ENCODE data around the gene SPTBN2.

Gene SPTBN2

GRCh38 chr11:66701432-66702240, 27.4 kb downstream of the SPTBN2 start:
- peaks cover 5% of the 10 kb centered on the region for H3K27me3 Mint-ChIP-seq
- no peaks in the 10 kb centered on the region for H3K4me1 Mint-ChIP-seq (ENCODE audit: low read depth)
- H3K36me3 Mint-ChIP-seq (ENCODE audit: low read depth): no peaks in the 10 kb centered on the region
- intact Hi-C loops (cut with micrococcal nuclease): no loop called here
- H3K4me3 Mint-ChIP-seq: no peak overlapping the region
- no peaks in the 10 kb centered on the region for H3K9me3 Mint-ChIP-seq
- H3K27ac Mint-ChIP-seq: no peak overlapping the region

- intact Hi-C loops (cut with micrococcal nuclease): no loop called here
Observed at GRCh38 chr11:66700742-66701141, 28.3 kb downstream of the SPTBN2 start.

DNA sequence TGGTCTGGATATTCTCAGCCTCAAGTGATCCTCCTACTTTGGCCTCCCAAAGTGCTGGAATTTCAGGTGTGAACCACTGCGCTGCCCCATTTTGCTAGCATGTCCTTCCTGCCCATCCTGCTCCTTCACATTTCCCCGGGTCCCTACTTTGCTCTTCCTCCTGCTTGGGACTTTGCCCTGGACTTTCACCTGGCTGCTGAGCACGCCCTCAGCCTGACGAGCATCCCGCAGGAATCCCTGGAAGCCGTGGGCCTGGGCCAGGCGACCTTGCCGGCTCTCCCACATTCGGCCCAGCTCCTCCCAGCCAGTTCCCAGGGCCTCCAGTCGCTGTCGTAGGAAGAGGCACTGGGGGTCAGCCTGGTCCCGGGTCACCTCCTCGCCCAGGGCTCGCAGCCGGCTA, 28.7 kb downstream of the SPTBN2 start:
- no peaks in the 10 kb centered on the region for H3K36me3 Mint-ChIP-seq (ENCODE audit: low read depth)
- peaks cover 5% of the 10 kb centered on the region for H3K27me3 Mint-ChIP-seq
- intact Hi-C loops (cut with micrococcal nuclease): no loop called here
- no peaks in the 10 kb centered on the region for H3K4me1 Mint-ChIP-seq (ENCODE audit: low read depth)
- no peak overlapping the region for H3K27ac Mint-ChIP-seq
- H3K9me3 Mint-ChIP-seq: no peaks in the 10 kb centered on the region
- no peak overlapping the region for H3K4me3 Mint-ChIP-seq

More at GRCh38 chr11:66700742-66701141, 28.3 kb downstream of the SPTBN2 start:
- no peak overlapping the region for H3K4me3 Mint-ChIP-seq
- H3K27ac Mint-ChIP-seq: no peak overlapping the region
- H3K4me1 Mint-ChIP-seq (ENCODE audit: low read depth): no peaks in the 10 kb centered on the region
- H3K27me3 Mint-ChIP-seq: peaks cover 5% of the 10 kb centered on the region
- H3K9me3 Mint-ChIP-seq: no peaks in the 10 kb centered on the region
- H3K36me3 Mint-ChIP-seq (ENCODE audit: low read depth): no peaks in the 10 kb centered on the region

GRCh38 chr11:66698491-66698890, 30.5 kb downstream of the SPTBN2 start:
- Mint-ChIP-seq H3K4me1 (ENCODE audit: low read depth) (no peaks in the 10 kb centered on the region), H3K36me3 (ENCODE audit: low read depth) (no peaks in the 10 kb centered on the region), H3K4me3 (no peak overlapping the region), H3K27me3 (peaks cover 5% of the 10 kb centered on the region), H3K27ac (no peak overlapping the region), H3K9me3 (no peaks in the 10 kb centered on the region)
- intact Hi-C loops (cut with micrococcal nuclease): loop anchor here (10.0 kb wide), 1 partner anchor 276 kb away; the partner anchor contains the start of gene C11orf86

GRCh38 chr11:66697988-66698387, 31.0 kb downstream of the SPTBN2 start:
- Mint-ChIP-seq H3K4me3 (no peak overlapping the region), H3K27ac (no peak overlapping the region), H3K27me3 (peaks cover 5% of the 10 kb centered on the region), H3K9me3 (no peaks in the 10 kb centered on the region), H3K36me3 (ENCODE audit: low read depth) (no peaks in the 10 kb centered on the region), H3K4me1 (ENCODE audit: low read depth) (no peaks in the 10 kb centered on the region)
- intact Hi-C loops (cut with micrococcal nuclease): loop anchor here (10.0 kb wide), 1 partner anchor 277 kb away; the partner anchor contains the start of gene C11orf86

DNA sequence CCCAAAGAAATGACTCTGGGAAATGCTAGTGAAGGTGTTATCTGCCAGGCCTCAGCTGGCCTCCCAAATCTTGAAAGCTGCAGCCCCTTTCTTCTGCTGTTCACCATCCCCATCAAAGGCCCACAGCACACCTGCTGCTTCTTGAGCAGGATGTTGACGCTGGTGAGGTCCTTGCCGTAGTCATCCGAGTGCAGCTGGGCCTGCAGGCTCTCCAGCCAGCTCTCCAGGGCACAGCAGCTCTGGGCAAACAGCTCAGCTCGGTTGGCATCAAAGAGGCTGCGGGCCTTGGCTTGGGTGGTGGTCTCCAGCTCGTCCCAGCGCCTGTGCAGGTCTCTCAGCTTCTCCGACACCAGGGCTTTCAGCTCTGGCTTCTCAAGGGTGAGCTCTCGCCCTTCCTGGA, 32.9 kb downstream of the SPTBN2 start:
- no peaks in the 10 kb centered on the region for H3K4me1 Mint-ChIP-seq (ENCODE audit: low read depth)
- H3K36me3 Mint-ChIP-seq (ENCODE audit: low read depth): no peaks in the 10 kb centered on the region
- H3K4me3 Mint-ChIP-seq: no peak overlapping the region
- no peaks in the 10 kb centered on the region for H3K9me3 Mint-ChIP-seq
- no peak overlapping the region for H3K27ac Mint-ChIP-seq
- peaks cover 5% of the 10 kb centered on the region for H3K27me3 Mint-ChIP-seq
- intact Hi-C loops (cut with micrococcal nuclease): loop anchor here (10.0 kb wide), 1 partner anchor 279 kb away; the partner anchor contains the start of gene C11orf86

DNA sequence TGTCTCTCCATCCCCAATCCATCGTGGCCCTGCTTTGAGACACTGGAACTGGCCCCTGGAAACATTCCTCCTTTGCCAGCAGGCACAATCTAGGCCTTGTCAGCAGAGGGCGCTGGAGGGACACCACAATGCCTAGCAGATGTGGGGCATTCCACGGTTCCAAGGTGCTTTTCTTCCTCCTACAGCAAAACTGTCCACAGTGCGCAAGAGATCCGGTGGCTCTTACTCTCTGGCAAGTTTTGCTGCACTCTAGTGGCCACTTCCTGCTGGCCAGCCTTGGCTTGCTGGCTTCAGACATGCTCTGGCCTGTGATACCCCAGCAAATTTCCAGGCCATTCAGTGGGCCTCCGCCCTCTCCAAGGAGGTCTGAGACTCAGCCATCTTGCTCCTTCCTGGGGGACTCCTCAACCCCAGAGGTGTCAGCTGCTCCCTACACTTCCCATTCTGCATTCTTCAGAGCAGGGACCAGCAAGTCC, 34.2 kb downstream of the SPTBN2 start:
- H3K9me3 Mint-ChIP-seq: no peaks in the 10 kb centered on the region

GRCh38 chr11:66694056-66694410, 35.0 kb downstream of the SPTBN2 start:
- Mint-ChIP-seq H3K4me1 (ENCODE audit: low read depth) (no peaks in the 10 kb centered on the region), H3K36me3 (ENCODE audit: low read depth) (no peaks in the 10 kb centered on the region), H3K27ac (no peak overlapping the region), H3K9me3 (no peaks in the 10 kb centered on the region), H3K4me3 (no peak overlapping the region), H3K27me3 (no peaks in the 10 kb centered on the region)
- intact Hi-C loops (cut with micrococcal nuclease): loop anchor here (1.0 to 10.0 kb wide), 3 partner anchors 140 to 281 kb away; partner anchors contain the start of gene C11orf86

More for the DNA sequence above, 34.2 kb downstream of the SPTBN2 start:
- intact Hi-C loops (cut with micrococcal nuclease): loop anchor here (1.0 to 10.0 kb wide), 3 partner anchors 140 to 280 kb away; partner anchors contain the start of gene C11orf86
- H3K4me1 Mint-ChIP-seq (ENCODE audit: low read depth): no peaks in the 10 kb centered on the region
- no peak overlapping the region for H3K4me3 Mint-ChIP-seq
- H3K27me3 Mint-ChIP-seq: peaks cover 3% of the 10 kb centered on the region
- H3K27ac Mint-ChIP-seq: no peak overlapping the region
- no peaks in the 10 kb centered on the region for H3K36me3 Mint-ChIP-seq (ENCODE audit: low read depth)

GRCh38 chr11:66693356-66694055, 35.5 kb downstream of the SPTBN2 start:
- no peak overlapping the region for H3K27ac Mint-ChIP-seq
- H3K4me1 Mint-ChIP-seq (ENCODE audit: low read depth): no peaks in the 10 kb centered on the region
- no peaks in the 10 kb centered on the region for H3K36me3 Mint-ChIP-seq (ENCODE audit: low read depth)
- H3K4me3 Mint-ChIP-seq: no peak overlapping the region
- H3K9me3 Mint-ChIP-seq: no peaks in the 10 kb centered on the region
- intact Hi-C loops (cut with micrococcal nuclease): loop anchor here (1.0 to 10.0 kb wide), 3 partner anchors 141 to 281 kb away; partner anchors contain the start of gene C11orf86
- H3K27me3 Mint-ChIP-seq: no peaks in the 10 kb centered on the region

GRCh38 chr11:66692871-66693331, 36.1 kb downstream of the SPTBN2 start:
- intact Hi-C loops (cut with micrococcal nuclease): loop anchor here (10.0 kb wide), 1 partner anchor 282 kb away; the partner anchor contains the start of gene C11orf86
- no peaks in the 10 kb centered on the region for H3K4me1 Mint-ChIP-seq (ENCODE audit: low read depth)
- no peaks in the 10 kb centered on the region for H3K27me3 Mint-ChIP-seq
- no peak overlapping the region for H3K4me3 Mint-ChIP-seq
- H3K9me3 Mint-ChIP-seq: no peaks in the 10 kb centered on the region
- H3K36me3 Mint-ChIP-seq (ENCODE audit: low read depth): no peaks in the 10 kb centered on the region
- no peak overlapping the region for H3K27ac Mint-ChIP-seq

DNA sequence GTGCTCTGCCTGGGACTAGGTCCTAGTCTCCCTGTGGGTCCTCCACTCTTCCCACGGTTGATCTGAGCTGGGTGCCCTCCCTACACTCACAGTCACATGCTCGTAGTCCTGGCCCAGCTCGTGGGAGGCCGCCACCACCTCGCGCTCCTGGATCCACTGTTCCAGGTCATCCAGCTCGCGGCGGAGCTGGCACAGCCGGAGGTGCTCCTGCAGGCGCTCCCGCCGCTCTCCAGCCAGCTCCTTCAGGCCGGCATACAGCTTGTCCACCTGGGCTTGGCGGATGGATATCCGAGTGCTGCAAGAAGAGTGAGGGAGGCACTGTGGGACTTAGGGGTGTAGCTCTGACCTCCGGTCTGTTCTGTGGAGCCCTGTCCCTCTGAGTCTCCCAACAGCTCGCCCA, 36.6 kb downstream of the SPTBN2 start:
- Mint-ChIP-seq H3K27me3 (no peaks in the 10 kb centered on the region), H3K36me3 (ENCODE audit: low read depth) (no peaks in the 10 kb centered on the region), H3K27ac (no peak overlapping the region), H3K4me3 (no peak overlapping the region), H3K9me3 (no peaks in the 10 kb centered on the region), H3K4me1 (ENCODE audit: low read depth) (no peaks in the 10 kb centered on the region)
- intact Hi-C loops (cut with micrococcal nuclease): loop anchor here (10.0 kb wide), 1 partner anchor 282 kb away; the partner anchor contains the start of gene C11orf86

DNA sequence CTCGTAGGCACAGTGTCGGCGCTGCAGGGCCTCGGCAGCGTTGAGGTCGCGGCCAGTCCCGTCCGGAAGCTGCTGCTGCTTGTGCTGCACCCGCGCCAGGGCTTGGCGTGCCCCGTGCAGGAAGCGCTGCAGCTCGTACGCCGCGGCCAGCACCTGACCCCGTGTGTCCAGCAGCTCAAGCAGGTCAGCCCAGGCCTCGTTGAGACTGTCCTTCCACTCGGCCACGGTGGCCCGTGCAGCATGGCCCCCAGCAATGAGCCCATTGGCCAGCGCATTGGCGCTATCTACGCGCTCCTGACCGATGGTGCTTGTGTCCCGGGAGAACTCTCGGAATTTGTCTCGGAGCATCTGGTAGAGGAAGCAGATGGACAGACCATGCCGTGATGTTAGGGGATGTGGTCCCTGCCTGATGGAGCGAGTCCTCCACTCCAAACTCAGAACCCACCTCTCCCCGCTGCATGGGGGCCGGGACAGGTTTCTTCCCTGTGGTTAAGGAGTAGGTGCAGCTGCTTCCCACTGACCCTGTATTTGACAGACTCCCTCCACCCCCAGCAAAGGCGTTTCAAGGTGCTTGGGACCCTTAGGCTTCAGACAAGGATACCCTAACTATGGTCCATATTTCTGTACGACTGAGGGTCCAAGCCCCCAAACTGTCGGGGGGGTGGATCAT, 37.6 kb downstream of the SPTBN2 start:
- no peaks in the 10 kb centered on the region for H3K27me3 Mint-ChIP-seq
- H3K36me3 Mint-ChIP-seq (ENCODE audit: low read depth): no peaks in the 10 kb centered on the region
- no peaks in the 10 kb centered on the region for H3K9me3 Mint-ChIP-seq
- H3K4me1 Mint-ChIP-seq (ENCODE audit: low read depth): no peaks in the 10 kb centered on the region
- no peak overlapping the region for H3K4me3 Mint-ChIP-seq
- intact Hi-C loops (cut with micrococcal nuclease): loop anchor here (10.0 kb wide), 1 partner anchor 283 kb away; the partner anchor contains the start of gene C11orf86
- no peak overlapping the region for H3K27ac Mint-ChIP-seq

All from dendritic cell treated with granulocyte-macrophage colony-stimulating factor and Interleukin-4, amounts not matched to agents 40 ng/mL and 50 ng/mL, for 4 days (primary cell).